ENCODE data around the gene FAM13A. TPM values are rescaled to one million over a fixed set of nuclear protein-coding genes. Genes with fewer than 3 reads are reported as not detected.

FAM13A gene
- total RNA-seq, 4 donors from 2014 or later, result 72.3 to 105 (median 90.0) TPM

DNA sequence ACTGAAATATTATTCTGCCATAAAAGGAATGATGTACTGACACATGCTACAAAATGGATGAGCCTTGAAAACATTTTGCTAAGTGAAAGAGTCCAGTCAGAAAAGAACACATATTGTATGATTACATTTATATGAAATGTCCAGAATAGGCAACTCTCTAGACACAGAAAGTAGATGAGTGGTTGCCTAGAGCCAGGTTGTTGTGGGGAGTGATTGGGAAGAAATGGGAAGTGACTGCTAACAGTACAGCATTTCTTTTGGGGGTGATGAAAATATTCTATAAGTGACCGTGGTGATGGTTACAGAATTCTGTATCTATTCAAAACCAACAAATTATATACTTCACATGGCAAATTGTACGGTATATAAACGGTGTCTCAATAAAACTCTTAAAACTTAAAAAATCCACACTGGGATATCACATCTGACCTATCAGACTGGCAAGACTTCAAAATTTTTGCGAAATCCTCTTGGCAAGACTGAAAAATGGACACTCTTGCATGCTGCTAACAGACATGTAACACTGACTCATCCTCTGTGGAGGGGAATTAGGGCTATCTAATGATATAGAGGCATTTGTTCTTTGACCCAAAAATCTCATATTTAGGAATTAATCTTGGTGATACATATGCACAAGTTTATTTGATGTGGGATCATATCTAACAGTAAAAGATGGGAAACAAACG, 71.8 kb downstream of the FAM13A start:
- no peak for DNase-seq
- TF ChIP-seq, protein P1, sequence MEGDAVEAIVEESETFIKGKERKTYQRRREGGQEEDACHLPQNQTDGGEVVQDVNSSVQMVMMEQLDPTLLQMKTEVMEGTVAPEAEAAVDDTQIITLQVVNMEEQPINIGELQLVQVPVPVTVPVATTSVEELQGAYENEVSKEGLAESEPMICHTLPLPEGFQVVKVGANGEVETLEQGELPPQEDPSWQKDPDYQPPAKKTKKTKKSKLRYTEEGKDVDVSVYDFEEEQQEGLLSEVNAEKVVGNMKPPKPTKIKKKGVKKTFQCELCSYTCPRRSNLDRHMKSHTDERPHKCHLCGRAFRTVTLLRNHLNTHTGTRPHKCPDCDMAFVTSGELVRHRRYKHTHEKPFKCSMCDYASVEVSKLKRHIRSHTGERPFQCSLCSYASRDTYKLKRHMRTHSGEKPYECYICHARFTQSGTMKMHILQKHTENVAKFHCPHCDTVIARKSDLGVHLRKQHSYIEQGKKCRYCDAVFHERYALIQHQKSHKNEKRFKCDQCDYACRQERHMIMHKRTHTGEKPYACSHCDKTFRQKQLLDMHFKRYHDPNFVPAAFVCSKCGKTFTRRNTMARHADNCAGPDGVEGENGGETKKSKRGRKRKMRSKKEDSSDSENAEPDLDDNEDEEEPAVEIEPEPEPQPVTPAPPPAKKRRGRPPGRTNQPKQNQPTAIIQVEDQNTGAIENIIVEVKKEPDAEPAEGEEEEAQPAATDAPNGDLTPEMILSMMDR (IDR thresholded peaks at IDR 0.05), result no peak
- no peak for TF ChIP-seq POLR2A (IDR thresholded peaks at IDR 0.05)

DNA sequence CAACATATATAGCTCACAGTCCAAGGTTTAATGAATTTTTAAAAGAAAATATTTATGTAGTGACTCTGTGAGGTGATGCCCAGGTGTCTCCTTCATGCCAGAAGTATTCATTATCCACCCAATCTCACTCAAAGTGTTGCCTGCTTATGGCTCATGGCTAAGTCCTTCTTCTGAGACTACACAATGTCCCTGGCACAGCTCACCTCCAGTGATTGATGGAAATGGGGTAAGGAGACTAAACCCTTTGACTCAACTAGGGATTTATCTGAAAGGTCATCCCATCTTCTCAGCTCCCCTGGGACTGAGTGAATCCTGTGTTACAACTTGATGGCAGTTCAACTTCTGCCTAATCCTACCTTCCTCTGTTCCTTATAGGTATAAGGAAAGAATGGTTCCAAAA, 74.2 kb downstream of the FAM13A start:
- no peaks in the 10 kb centered on the region for H3K36me3 ChIP-seq
- DNase-seq, result no peak
- no peak overlapping the region for H3K27ac ChIP-seq
- no peaks in the 10 kb centered on the region for H3K9me3 ChIP-seq
- no peak overlapping the region for H3K4me3 ChIP-seq
- no peaks in the 10 kb centered on the region for H3K27me3 ChIP-seq
- no peak for TF ChIP-seq POLR2A (IDR thresholded peaks at IDR 0.05)
- TF ChIP-seq, protein P1 (IDR thresholded peaks at IDR 0.05), result no peak
- no peaks in the 10 kb centered on the region for H3K4me1 ChIP-seq

More for the DNA sequence above, 71.8 kb downstream of the FAM13A start:
- Histone ChIP-seq H3K27ac (no peak overlapping the region), H3K4me1 (no peaks in the 10 kb centered on the region), H3K4me3 (no peak overlapping the region), H3K27me3 (no peaks in the 10 kb centered on the region), H3K9me3 (no peaks in the 10 kb centered on the region), H3K36me3 (no peaks in the 10 kb centered on the region)

DNA sequence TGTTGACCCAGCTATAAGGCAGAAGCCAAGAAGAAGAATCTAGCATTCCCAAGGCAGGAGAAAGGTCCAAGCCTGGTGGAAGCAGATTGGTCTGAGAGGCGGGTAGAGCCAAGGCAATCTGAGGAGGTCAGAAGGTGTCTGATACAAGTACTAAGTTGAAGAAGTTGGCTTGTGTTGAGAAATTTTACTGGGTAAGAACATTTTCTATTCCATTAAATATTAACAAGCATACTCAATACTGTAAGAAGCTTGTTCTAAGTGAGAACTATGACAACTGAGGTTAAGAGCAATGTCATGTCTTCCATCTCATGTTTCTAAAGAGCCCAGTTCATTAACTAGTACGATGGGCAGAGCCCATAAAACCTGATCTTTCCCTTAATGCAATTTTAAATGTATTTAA, 75.0 kb downstream of the FAM13A start:
- no peak for DNase-seq
- no peaks in the 10 kb centered on the region for H3K4me1 ChIP-seq
- H3K9me3 ChIP-seq, result no peaks in the 10 kb centered on the region
- no peaks in the 10 kb centered on the region for H3K36me3 ChIP-seq
- no peak overlapping the region for H3K27ac ChIP-seq
- H3K27me3 ChIP-seq, result no peaks in the 10 kb centered on the region
- H3K4me3 ChIP-seq, result no peak overlapping the region
- TF ChIP-seq, protein P1 (IDR thresholded peaks at IDR 0.05), result no peak
- TF ChIP-seq POLR2A (IDR thresholded peaks at IDR 0.05), result no peak

DNA sequence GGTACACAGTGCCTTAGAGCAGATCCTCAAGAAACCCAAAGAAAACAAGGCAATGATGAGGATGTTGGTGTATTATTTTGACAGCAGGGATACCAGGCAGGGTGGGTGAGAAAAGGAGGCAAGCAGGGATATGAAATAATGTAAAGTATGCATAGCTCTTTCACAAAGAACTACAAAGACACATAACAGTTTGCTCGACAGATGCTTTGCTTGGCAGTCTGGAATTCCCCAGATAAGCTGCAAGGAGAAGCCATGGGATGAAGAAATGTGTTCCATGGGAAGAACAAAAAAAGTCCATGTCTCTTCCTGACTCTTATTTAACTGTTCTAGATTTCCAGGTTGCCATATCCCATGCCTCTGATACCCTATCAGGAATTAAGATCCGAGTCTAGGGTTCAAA, 75.4 kb downstream of the FAM13A start:
- no peaks in the 10 kb centered on the region for H3K27me3 ChIP-seq
- TF ChIP-seq POLR2A (IDR thresholded peaks at IDR 0.05), result no peak
- TF ChIP-seq, protein P1 (IDR thresholded peaks at IDR 0.05), result no peak
- DNase-seq, result no peak
- no peaks in the 10 kb centered on the region for H3K9me3 ChIP-seq
- no peak overlapping the region for H3K4me3 ChIP-seq
- H3K36me3 ChIP-seq, result no peaks in the 10 kb centered on the region
- H3K4me1 ChIP-seq, result no peaks in the 10 kb centered on the region
- H3K27ac ChIP-seq, result no peak overlapping the region

DNA sequence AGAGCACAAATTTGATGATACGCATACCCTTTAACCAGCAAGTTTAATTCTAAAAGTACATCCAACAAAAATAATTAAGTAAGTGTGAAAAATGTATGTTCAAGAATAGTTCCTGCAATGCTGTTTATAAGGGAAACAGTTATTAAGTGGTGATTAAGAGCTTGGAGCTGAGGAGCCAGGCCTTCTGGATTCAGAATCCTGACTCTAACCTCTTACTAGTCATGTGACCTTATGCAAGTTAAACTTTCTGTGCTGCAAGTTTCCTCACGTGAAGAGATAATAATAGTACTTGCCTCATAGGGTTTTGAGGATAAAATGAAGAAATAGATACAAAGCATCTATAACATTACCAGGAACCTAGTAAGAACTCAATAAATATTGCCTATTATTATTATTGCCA, 77.7 kb downstream of the FAM13A start:
- DNase-seq, result no peak
- Histone ChIP-seq H3K4me3 (no peak overlapping the region), H3K9me3 (no peaks in the 10 kb centered on the region), H3K36me3 (no peaks in the 10 kb centered on the region), H3K4me1 (no peaks in the 10 kb centered on the region), H3K27ac (no peak overlapping the region), H3K27me3 (no peaks in the 10 kb centered on the region)
- TF ChIP-seq, protein P1 (IDR thresholded peaks at IDR 0.05), result no peak
- TF ChIP-seq POLR2A (IDR thresholded peaks at IDR 0.05), result no peak

DNA sequence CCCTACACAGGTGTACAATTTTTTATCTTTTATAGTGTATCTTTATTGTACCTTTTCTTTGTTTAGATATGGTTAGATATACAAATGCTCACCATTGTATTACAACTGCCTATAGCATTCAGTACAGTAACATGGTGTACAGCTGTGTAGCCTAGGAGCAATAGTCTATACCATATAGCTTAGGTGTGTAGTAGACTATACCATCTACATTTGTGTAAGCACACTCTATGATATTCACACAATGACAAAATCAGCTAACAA, 80.3 kb downstream of the FAM13A start:
- no peak for DNase-seq
- Histone ChIP-seq H3K27me3 (no peaks in the 10 kb centered on the region), H3K4me3 (no peak overlapping the region), H3K4me1 (no peaks in the 10 kb centered on the region), H3K9me3 (no peaks in the 10 kb centered on the region), H3K36me3 (no peaks in the 10 kb centered on the region), H3K27ac (no peak overlapping the region)
- TF ChIP-seq POLR2A (IDR thresholded peaks at IDR 0.05), result no peak
- TF ChIP-seq, protein P1 (IDR thresholded peaks at IDR 0.05), result no peak
